GM12878 (cell line): ENCODE measurements around the gene KIF26A. TPM values are rescaled to one million over a fixed set of nuclear protein-coding genes. Genes with fewer than 3 reads are reported as not detected.

ENCODE experiments used
- ATAC-seq: fragments of 200-7000 bp; cut with Tn5 transposase; 3 replicates; pipeline ENCODE4 v1.9.1; 2020; ENCODE audit warnings: mild to moderate bottlenecking, moderate library complexity
- BruUV-seq: library from RNA; stranded (reverse); fragments of 400-500 nt; replicated peaks from 2 replicates; lab custom pipeline; 2021; lab: Mats Ljungman, UMichigan
- CTCF ChIA-PET: fragments of 300-600 bp; sonication (Branson Sonifier 250); formaldehyde crosslinking; extraction: SDS; loops from one replicate; lab custom pipeline; 2021; ENCODE audit warnings: inconsistent platforms; lab: Yijun Ruan, JAX
- POLR2A ChIA-PET: fragments of 350-600 bp; formaldehyde crosslinking; extraction: SDS; loops from one replicate; lab custom pipeline; 2021; ENCODE audit warnings: inconsistent platforms; lab: Charles Lee
- RAD21 ChIA-PET: fragments of 300-600 bp; sonication (Branson Sonifier 250); formaldehyde crosslinking; loops from one replicate; lab custom pipeline; 2023; ENCODE audit warnings: antibody characterized with exemption; ENCODE audit not compliant: unreplicated experiment; lab: Charles Lee
- SMC1A ChIA-PET: fragments of 300-600 bp; sonication (Branson Sonifier 250); formaldehyde crosslinking; loops from one replicate; lab custom pipeline; 2023; ENCODE audit not compliant: unreplicated experiment, uncharacterized antibody; lab: Charles Lee
- DNase-seq: peaks from one replicate; pipeline ENCODE4 v3.0.0-alpha.2; 2011; ENCODE audit warnings: low read depth, low spot score
- FAIRE-seq: peaks from 3 replicates; lab custom pipeline; 2011; peaks lifted over from hg19 to GRCh38; lab: Jason Lieb, UNC
- H2AFZ ChIP-seq: 2 replicates; pipeline ENCODE4 v1.6.0; 2011; ENCODE audit warnings: low read depth, low read length, control low read depth; ENCODE audit not compliant: control insufficient read depth
- H3K27ac ChIP-seq: 2 replicates; pipeline ENCODE4 v1.5.1; 2011; ENCODE audit warnings: control low read depth; ENCODE audit not compliant: control insufficient read depth, insufficient read depth
- H3K27me3 ChIP-seq, 2 experiments: replicated peaks in 1 of 2; 2 replicates each; pipeline versions ENCODE4 v1.6.0 to v1.6.1; 2011; ENCODE audit warnings: low read length in 1 of 2; ENCODE audit not compliant: control insufficient read depth in 2 of 2, insufficient read depth in 2 of 2
- H3K36me3 ChIP-seq, 2 experiments: 2 replicates each; pipeline ENCODE4 v1.5.1; 2011; ENCODE audit warnings: low read length in 1 of 2; ENCODE audit not compliant: control insufficient read depth in 2 of 2, insufficient read depth in 2 of 2
- H3K4me1 ChIP-seq: 2 replicates; pipeline ENCODE4 v1.6.1; 2011; ENCODE audit warnings: mild to moderate bottlenecking, low read length, moderate library complexity, mixed read lengths; ENCODE audit not compliant: control insufficient read depth, insufficient read depth
- H3K4me2 ChIP-seq: 2 replicates; pipeline ENCODE4 v1.6.0; 2011; ENCODE audit warnings: control low read depth; ENCODE audit not compliant: control insufficient read depth, insufficient read depth
- H3K4me3 ChIP-seq: fragments of 200-600 bp; sonication (generic); 2 replicates; pipeline ENCODE4 v1.5.1; 2016
- H3K79me2 ChIP-seq: 2 replicates; pipeline ENCODE4 v1.6.0; 2011; ENCODE audit warnings: low read length; ENCODE audit not compliant: control insufficient read depth, insufficient read depth
- H3K9ac ChIP-seq: 2 replicates; pipeline ENCODE4 v1.8.0; 2011; ENCODE audit warnings: low read length, control low read depth, mixed read lengths; ENCODE audit not compliant: control insufficient read depth, insufficient read depth
- H3K9me3 ChIP-seq: replicated peaks from 3 replicates; pipeline ENCODE4 v1.5.1; 2011; ENCODE audit warnings: mild to moderate bottlenecking, low read length; ENCODE audit not compliant: control insufficient read depth, insufficient read depth
- H4K20me1 ChIP-seq: 2 replicates; pipeline ENCODE4 v1.6.0; 2011; ENCODE audit not compliant: control insufficient read depth, insufficient read depth
- ATF7 ChIP-seq: fragments of 450-650 bp; IDR thresholded peaks from 2 replicates; pipeline ENCODE4 v1.6.1; 2016; ENCODE audit warnings: low read depth, mild to moderate bottlenecking
- BHLHE40 ChIP-seq, 2 experiments: fragments of 450-650 bp in 1 of 2; IDR thresholded peaks; 2 replicates each; pipeline ENCODE4 v1.6.1; 2011 to 2017; ENCODE audit warnings: low read depth in 2 of 2, borderline replicate concordance in 1 of 2, improper control_type of control experiment in 1 of 2, low read length in 1 of 2, mild to moderate bottlenecking in 1 of 2
- SREBF1 ChIP-seq: IDR thresholded peaks from 2 replicates; pipeline ENCODE4 v1.6.1; 2012; ENCODE audit warnings: mild to moderate bottlenecking, low read length
- WGBS: methylation state at CpG from one replicate; pipeline ENCODE4 v1.1.6; 2016; ENCODE audit warnings: low lambda C conversion rate; ENCODE audit not compliant: insufficient replicate concordance, insufficient coverage; ENCODE audit errors: missing lambda C conversion rate; 5-methylcytosine and 5-hydroxymethylcytosine counted together
- in situ Hi-C: fragments of 300-500 bp; cut with MboI; formaldehyde crosslinking; loops from 9 replicates; pipeline ENCODE4 v1.14.3; 2018; ENCODE audit warnings: mixed read lengths
- intact Hi-C: fragments of 100-400 bp; cut with micrococcal nuclease; formaldehyde crosslinking; loops from one replicate; pipeline ENCODE4 v1.14.2; 2022; ENCODE audit not compliant: unreplicated experiment
- polyA plus RNA-seq, 11 experiments: library from polyadenylated mRNA; depleted of rRNA in 4 of 11; unstranded in 6 of 11; stranded (reverse) in 5 of 11; fragments of >200 nt; fragmentation: Nextera tagmentation in 4 of 11; fragmentation: Illumina TruSeq in 1 of 11; extraction: Ambion mirVana in 4 of 11; extraction: Trizol in 1 of 11; gene quantifications; 1 replicate in 1 of 11; 2 replicates in 10 of 11; pipeline versions ENCODE4 v1.2.1 to v1.2.3, GENCODE V29; 2011 to 2016; ENCODE audit warnings: inconsistent platforms in 2 of 11, missing spikeins in 2 of 11, low read depth in 1 of 11
- total RNA-seq, 4 experiments: library from RNA; depleted of rRNA in 3 of 4; stranded (reverse); fragments of >200 nt in 3 of 4; fragmentation: Illumina TruSeq in 1 of 4; extraction: Trizol in 1 of 4; gene quantifications; 2 replicates each; pipeline versions ENCODE4 v1.2.1 to v1.2.3, GENCODE V29; 2013 to 2021
- TF ChIP-seq, protein P1 (sequence below): fragments of 450-650 bp; IDR thresholded peaks from 2 replicates; pipeline ENCODE4 v1.6.1; 2017; ENCODE audit warnings: mild to moderate bottlenecking, low read depth, inconsistent platforms; ENCODE audit not compliant: poor library complexity, severe bottlenecking
- TF ChIP-seq, protein P2 (sequence below): fragments of 450-650 bp; IDR thresholded peaks from 2 replicates; pipeline ENCODE4 v1.6.1; 2016; ENCODE audit warnings: mild to moderate bottlenecking
- TF ChIP-seq, protein P3 (sequence below): IDR thresholded peaks from 2 replicates; pipeline ENCODE4 v1.6.1; 2012; ENCODE audit warnings: improper control_type of control experiment, low read depth, low read length; ENCODE audit not compliant: insufficient replicate concordance

The KIF26A gene
- total and polyA plus RNA-seq, 10 of the 15 experiments (the other 5 are each of a cell fraction or from before 2014, with no cell fraction given), result 0.05 TPM; not detected in 9

DNA sequence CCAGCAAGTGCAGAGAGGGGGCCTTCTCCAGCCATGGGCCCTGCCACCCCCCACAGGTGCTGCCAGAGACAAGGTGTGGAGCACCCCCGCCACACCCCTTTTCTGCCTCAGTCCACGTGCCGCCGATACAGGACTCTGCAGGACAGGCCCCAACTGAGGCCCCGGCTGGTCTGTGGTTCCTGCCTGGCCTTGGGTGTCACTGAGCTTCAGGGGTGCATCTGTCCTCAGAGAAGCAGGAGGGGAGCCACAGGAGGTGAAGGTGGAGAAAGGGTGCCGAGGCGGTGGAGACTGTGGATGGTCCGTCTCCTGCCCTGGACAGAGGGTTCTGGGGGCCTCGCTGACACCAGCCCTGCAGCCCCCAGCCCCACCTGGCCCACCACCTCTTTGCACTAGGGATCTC lies 63.1 kb downstream of the KIF26A start:
- Histone ChIP-seq H3K9me3 (no peaks in the 10 kb centered on the region), H3K27me3 (no peaks in the 10 kb centered on the region), H3K4me3 (no peak overlapping the region), H3K79me2 (no peaks in the 10 kb centered on the region), H3K27ac (no peak overlapping the region), H3K4me1 (peaks cover 4% of the 10 kb centered on the region; the same call in 1 of the 2 replicates), H3K36me3 (no peaks in the 10 kb centered on the region), H3K4me2 (no peak overlapping the region), H3K9ac (no peak overlapping the region), H4K20me1 (no peaks in the 10 kb centered on the region), H2AFZ (no peak overlapping the region)
- no peak for DNase-seq
- no TSS peak for BruUV-seq
- ChIA-PET SMC1A (no interaction called here), RAD21 (no interaction called here), POLR2A (interaction anchor here (0.6 kb wide), 1 partner anchor 471 kb away, joined by 5 read pairs; no protein-coding TSS in a partner anchor), CTCF (no interaction called here)
- no peak for FAIRE-seq
- WGBS, result 64% methylated on average over 9 of the region's 9 CpGs
- no peak for ATAC-seq
- TF ChIP-seq SREBF1 (no peak), ATF7 (no peak)
- in situ Hi-C loops (no loop called here), intact Hi-C loops (no loop called here)

DNA sequence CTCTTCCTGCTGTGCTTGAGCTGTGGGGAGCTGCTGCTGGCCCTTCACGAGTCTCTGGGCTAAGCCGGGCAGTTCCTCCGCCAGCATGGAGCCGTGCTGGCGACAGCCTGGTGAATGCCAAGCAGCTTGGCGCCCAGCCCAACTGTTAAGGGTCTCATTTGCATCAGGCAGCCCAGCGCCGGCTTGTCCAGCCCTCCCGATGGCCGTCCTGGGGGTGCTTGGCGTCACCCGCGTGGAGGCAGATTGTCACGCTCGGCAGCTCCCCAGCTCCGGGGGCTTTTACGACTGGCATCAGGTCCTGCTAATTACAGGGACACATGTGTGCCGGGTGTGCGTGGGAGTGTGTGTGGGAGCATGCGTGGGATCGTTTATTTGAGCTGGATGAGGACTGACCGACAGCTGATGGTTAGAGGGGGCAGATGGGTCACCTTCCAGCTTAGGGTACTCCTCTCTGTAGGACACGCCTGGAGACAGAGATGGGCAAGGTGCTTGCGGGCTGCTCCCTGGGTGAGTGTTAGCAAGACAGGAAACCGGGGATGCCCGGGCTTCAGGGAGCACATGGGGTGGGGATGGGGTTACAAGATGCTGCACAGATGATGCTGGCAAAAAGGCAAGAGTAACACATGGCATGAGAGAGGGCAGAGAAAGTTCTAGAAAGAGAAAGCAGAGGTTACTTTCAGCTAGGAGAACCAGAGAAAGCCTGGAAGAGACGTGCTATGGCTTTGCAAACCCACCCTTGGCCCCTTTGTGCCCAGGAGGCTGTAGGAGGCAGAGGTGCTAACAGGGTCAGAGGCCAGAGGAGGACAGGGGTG lies 64.1 kb downstream of the KIF26A start:
- in situ Hi-C loops, result no loop called here
- H3K9me3 ChIP-seq, result no peaks in the 10 kb centered on the region
- BruUV-seq, result no TSS peak
- no peak overlapping the region for H3K4me2 ChIP-seq
- H3K27ac ChIP-seq, result no peak overlapping the region
- no peaks in the 10 kb centered on the region for H3K27me3 ChIP-seq
- no peak overlapping the region for H3K4me3 ChIP-seq
- FAIRE-seq (no peak), ATAC-seq (no peak), DNase-seq (no peak)
- H4K20me1 ChIP-seq, result no peaks in the 10 kb centered on the region
- intact Hi-C loops, result no loop called here
- H3K9ac ChIP-seq, result no peak overlapping the region
- no peaks in the 10 kb centered on the region for H3K79me2 ChIP-seq
- WGBS, result 41% methylated on average over 26 of the region's 27 CpGs
- POLR2A ChIA-PET, result no interaction called here
- RAD21 ChIA-PET, result no interaction called here
- no peaks in the 10 kb centered on the region for H3K4me1 ChIP-seq
- no peak overlapping the region for H2AFZ ChIP-seq
- SMC1A ChIA-PET, result no interaction called here
- CTCF ChIA-PET, result no interaction called here
- H3K36me3 ChIP-seq, result no peaks in the 10 kb centered on the region
- TF ChIP-seq, protein P1, sequence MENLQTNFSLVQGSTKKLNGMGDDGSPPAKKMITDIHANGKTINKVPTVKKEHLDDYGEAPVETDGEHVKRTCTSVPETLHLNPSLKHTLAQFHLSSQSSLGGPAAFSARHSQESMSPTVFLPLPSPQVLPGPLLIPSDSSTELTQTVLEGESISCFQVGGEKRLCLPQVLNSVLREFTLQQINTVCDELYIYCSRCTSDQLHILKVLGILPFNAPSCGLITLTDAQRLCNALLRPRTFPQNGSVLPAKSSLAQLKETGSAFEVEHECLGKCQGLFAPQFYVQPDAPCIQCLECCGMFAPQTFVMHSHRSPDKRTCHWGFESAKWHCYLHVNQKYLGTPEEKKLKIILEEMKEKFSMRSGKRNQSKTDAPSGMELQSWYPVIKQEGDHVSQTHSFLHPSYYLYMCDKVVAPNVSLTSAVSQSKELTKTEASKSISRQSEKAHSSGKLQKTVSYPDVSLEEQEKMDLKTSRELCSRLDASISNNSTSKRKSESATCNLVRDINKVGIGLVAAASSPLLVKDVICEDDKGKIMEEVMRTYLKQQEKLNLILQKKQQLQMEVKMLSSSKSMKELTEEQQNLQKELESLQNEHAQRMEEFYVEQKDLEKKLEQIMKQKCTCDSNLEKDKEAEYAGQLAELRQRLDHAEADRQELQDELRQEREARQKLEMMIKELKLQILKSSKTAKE, result no peak
- TF ChIP-seq, protein P2, sequence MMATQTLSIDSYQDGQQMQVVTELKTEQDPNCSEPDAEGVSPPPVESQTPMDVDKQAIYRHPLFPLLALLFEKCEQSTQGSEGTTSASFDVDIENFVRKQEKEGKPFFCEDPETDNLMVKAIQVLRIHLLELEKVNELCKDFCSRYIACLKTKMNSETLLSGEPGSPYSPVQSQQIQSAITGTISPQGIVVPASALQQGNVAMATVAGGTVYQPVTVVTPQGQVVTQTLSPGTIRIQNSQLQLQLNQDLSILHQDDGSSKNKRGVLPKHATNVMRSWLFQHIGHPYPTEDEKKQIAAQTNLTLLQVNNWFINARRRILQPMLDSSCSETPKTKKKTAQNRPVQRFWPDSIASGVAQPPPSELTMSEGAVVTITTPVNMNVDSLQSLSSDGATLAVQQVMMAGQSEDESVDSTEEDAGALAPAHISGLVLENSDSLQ, result no peak
- no peak for TF ChIP-seq BHLHE40 (IDR thresholded peaks at IDR 0.05; ENCODE audit: borderline replicate concordance in 1 of 2, low read depth in 2 of 2, low read length in 1 of 2)
- TF ChIP-seq, protein P3, sequence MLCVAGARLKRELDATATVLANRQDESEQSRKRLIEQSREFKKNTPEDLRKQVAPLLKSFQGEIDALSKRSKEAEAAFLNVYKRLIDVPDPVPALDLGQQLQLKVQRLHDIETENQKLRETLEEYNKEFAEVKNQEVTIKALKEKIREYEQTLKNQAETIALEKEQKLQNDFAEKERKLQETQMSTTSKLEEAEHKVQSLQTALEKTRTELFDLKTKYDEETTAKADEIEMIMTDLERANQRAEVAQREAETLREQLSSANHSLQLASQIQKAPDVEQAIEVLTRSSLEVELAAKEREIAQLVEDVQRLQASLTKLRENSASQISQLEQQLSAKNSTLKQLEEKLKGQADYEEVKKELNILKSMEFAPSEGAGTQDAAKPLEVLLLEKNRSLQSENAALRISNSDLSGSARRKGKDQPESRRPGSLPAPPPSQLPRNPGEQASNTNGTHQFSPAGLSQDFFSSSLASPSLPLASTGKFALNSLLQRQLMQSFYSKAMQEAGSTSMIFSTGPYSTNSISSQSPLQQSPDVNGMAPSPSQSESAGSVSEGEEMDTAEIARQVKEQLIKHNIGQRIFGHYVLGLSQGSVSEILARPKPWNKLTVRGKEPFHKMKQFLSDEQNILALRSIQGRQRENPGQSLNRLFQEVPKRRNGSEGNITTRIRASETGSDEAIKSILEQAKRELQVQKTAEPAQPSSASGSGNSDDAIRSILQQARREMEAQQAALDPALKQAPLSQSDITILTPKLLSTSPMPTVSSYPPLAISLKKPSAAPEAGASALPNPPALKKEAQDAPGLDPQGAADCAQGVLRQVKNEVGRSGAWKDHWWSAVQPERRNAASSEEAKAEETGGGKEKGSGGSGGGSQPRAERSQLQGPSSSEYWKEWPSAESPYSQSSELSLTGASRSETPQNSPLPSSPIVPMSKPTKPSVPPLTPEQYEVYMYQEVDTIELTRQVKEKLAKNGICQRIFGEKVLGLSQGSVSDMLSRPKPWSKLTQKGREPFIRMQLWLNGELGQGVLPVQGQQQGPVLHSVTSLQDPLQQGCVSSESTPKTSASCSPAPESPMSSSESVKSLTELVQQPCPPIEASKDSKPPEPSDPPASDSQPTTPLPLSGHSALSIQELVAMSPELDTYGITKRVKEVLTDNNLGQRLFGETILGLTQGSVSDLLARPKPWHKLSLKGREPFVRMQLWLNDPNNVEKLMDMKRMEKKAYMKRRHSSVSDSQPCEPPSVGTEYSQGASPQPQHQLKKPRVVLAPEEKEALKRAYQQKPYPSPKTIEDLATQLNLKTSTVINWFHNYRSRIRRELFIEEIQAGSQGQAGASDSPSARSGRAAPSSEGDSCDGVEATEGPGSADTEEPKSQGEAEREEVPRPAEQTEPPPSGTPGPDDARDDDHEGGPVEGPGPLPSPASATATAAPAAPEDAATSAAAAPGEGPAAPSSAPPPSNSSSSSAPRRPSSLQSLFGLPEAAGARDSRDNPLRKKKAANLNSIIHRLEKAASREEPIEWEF, result no peak
